GM12892 (cell line): Measurements from ENCODE around the gene MVB12B.

ENCODE experiments used
- DNase-seq: peaks from one replicate; pipeline ENCODE4 v3.0.0; 2011; ENCODE audit not compliant: insufficient read length
- FAIRE-seq: peaks from 2 replicates; lab custom pipeline; 2011; peaks lifted over from hg19 to GRCh38; lab: Jason Lieb, UNC
- POLR2A ChIP-seq: IDR thresholded peaks from 2 replicates; pipeline ENCODE4 v1.6.1; 2011; ENCODE audit warnings: low read depth, low read length, control low read depth
- POLR2AphosphoS5 ChIP-seq: IDR thresholded peaks from 2 replicates; pipeline ENCODE4 v1.6.1; 2011; ENCODE audit warnings: low read depth, low read length, control low read depth
- TAF1 ChIP-seq: IDR thresholded peaks from 2 replicates; pipeline ENCODE4 v1.6.1; 2011; ENCODE audit warnings: low read depth, mild to moderate bottlenecking, control low read depth, low read length, borderline replicate concordance

MVB12B gene

DNA sequence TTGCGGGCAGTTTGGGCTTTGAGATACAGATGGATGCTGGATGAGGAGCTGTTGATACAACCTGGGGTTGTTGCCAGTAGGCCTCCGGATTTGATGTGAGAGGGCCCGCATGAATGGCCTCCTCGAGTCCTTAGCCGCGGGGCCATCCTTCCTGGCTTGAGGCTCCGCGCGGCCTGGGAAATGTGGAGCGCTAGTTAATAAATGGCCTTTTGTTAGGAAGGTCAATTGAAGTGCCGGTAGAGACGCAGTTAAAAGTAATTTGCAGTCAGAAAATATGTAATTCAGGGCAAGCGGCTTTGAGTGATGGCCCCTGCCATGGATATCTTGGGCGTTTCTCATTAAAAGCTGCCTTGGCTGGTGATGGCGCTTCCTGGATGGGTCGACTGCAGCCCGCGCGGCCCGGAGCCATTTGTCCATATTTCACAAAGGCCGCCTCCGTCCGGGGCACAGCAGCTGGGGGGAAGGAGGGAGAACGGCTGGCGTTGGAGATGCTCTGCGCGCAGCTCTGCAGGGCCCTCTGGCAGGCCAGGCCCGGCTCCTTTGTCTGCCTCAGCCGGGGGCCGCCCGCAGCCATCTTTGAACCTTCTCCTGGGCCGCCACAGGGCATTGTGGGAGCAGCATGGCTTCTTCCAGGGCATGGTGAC is 11.2 kb downstream of the MVB12B start:
- TF ChIP-seq POLR2AphosphoS5 (no peak), POLR2A (no peak), TAF1 (no peak)
- FAIRE-seq (no peak), DNase-seq (no peak)

DNA sequence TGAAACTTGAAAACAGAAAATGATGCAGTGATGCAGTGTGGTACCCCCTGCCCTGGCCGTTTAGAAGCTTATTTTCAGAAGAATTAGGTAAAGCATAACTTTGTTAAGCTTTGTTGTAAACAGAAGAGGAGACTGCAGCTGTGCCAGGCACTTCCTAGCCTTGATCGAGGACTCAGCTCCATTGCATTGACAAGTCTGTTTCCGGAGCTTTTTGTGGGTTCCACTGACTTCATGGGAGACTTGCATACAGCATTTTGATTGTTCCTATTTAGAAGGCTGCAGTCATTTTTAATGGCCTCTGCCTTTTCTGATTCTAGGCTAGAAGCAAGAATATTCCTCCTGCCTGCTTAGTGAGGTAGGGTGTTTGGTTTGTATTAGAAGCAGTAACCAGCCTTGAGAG is 12.3 kb downstream of the MVB12B start:
- DNase-seq (no peak), FAIRE-seq (no peak)
- TF ChIP-seq POLR2A (no peak), POLR2AphosphoS5 (no peak), TAF1 (no peak)

DNA sequence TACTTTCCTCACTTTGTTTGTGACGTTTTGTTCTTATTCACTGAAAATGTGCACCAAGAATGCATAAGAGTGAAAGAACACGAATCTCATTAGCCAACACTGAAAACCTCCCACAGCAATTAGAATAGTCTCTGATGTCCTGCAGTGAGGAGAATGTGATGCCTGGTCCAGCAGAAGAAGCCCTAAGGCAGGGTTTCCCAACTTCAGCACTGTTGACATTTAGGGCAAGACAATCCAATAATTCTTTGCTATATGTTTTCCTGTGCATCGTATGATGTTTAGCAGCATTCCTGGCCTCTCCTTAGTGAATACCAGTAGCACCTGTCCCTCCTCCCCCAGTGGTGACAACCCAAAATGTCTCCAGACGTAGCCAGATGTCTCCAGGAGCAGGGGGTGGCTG is 14.8 kb downstream of the MVB12B start:
- TF ChIP-seq TAF1 (no peak), POLR2AphosphoS5 (no peak), POLR2A (no peak)
- DNase-seq = no peak
- FAIRE-seq = no peak

DNA sequence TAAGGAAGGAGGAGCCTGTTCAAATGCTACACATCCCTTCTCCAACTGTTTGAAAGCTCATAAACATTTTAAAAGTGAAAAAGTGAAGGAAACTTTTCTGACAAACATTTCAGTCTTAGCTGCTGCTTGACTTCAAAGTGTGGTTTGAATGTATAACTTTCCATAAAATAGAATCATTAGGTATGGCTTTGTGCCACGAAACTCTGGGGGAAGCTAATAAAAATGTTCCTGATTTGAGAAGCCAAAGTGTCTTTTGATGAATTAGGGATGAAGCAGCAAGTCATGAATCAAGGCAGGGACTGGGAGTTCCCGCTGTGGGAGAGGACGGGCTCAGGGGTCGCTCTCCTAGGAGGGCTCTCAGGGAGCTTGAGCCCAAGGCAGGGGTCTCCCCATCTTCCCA is 15.3 kb downstream of the MVB12B start:
- DNase-seq (no peak), FAIRE-seq (no peak)
- TF ChIP-seq TAF1 (no peak), POLR2AphosphoS5 (no peak)

DNA sequence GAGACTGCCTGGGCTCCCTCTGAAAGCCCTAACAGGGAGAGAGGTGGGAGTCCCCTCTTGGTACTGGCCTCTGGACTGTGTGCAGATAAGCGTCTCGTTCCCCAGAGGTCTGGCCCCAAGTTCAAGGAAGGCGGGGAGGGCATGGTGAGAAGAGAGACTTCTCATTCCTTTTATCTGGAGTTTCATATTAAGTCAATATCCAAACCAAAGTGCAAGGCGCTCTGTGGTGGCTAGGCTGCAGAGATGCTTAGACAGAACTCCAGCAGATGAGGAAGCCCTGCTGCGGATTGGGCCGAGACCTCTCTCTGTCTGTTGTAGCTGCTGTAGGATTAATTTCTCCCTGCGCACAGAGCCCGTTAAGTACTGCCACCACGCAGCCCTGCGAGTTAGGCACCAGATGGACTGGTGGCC is 16.0 kb downstream of the MVB12B start:
- TF ChIP-seq POLR2AphosphoS5 (no peak), POLR2A (no peak), TAF1 (no peak)
- no peak for FAIRE-seq

DNA sequence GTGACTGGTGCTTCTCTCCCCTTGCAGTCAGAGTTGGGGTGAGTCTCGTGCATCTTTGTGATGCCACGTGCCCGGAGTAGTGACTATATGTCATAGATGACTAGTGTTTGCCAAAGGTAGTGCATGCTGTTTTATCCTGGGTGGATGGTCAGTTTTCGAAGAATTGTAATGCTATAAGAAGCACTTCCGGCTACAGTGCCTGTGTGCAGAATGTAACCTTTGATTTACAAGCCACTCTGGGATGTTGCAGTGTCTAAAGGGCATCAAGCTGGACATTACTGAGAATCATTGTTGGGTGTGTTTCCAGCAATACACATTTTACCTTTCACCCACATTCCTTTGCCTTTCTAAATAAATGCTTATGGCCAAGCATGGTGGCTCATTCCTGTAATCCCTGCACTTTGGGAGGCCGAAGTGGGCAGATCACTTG is 16.7 kb downstream of the MVB12B start:
- FAIRE-seq = no peak

More for the DNA sequence above, 16.0 kb downstream of the MVB12B start:
- DNase-seq = no peak

DNA sequence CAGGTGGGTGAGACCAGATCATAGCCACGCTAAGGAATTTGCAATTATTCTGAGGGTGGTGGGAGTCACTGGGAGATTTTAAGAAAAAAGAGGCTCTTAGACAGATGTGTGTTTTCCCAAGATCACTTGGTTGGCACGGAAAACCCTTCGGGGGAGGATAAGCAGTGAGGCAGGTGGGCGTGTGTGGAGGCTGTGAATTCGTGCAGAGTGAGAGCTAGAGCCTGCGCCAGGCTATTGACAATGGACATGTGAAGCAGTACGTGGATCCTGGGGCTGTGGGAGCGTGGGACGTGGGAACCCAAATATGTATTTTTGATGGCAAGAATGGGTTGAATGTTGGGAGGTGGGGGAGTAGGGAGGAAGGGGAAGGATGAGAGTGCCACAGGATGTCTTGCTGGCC is 19.4 kb downstream of the MVB12B start:
- DNase-seq = no peak
- TF ChIP-seq POLR2A (no peak), TAF1 (no peak), POLR2AphosphoS5 (no peak)
- no peak for FAIRE-seq

More for the DNA sequence above, 16.7 kb downstream of the MVB12B start:
- TF ChIP-seq POLR2A (no peak), POLR2AphosphoS5 (no peak), TAF1 (no peak)
- DNase-seq = no peak

DNA sequence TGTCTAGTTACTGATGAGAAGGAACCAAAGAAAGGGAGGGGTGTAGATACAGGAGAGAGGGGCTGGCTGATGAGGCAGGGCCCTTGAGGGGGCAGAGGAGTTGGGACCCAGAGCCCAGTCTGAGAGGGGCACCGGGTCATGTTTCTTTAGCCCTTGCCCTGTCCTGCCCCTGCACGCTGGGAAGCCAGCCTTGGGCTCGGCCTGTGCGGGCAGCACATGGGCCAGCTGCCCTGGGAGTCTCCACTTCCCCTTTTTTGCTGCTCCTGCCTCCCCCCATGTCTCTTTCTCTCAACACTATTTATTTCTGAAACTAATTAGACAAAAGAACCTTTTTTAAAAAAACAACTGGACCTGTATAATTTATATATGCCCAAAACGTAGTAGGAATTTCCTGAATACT is 20.5 kb downstream of the MVB12B start:
- DNase-seq = no peak
- no peak for FAIRE-seq
- no peak for TF ChIP-seq POLR2AphosphoS5
- no peak for TF ChIP-seq TAF1
- no peak for TF ChIP-seq POLR2A

DNA sequence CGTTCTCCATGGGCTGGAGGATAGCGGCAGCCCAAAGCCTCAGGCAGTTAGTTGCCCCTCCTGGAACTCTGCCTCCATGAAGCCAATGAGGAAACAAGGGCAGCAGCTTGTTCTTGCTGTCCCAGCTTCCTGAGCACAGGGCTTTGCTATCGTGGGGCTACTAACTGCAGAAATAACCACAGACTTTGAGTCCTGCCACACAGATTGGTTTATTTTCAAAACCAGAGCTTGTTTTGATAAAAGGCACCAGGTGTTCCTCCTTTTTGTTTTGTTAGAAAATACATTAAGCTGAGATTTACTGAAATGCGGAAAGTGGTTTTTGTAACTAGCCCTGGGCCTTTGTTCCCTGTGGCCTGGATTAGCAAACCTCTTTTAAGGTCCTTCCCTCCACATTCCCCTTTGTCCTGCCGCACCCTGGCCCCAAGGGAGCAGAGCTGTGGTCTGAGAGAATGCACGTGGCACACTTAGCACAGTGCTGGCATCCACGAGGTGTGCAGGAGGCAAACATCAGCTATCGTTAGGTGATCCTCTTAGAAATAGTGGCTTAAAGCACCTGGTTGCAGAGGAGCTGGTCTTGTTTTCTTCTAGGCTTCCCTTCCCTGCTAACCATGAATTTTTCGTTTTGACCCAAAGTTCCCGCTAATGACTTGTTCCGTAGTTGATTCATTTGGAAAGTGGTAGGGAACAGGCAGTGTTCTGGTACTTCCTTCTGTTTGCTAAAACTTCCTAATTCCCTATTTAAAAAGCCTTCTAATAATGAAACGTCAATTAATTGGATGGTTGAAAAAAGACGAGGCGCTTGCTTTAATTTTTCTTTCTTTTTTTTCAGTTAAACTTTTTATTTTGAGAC is 21.5 kb downstream of the MVB12B start:
- DNase-seq (no peak), FAIRE-seq (no peak)
- TF ChIP-seq POLR2AphosphoS5 = no peak

DNA sequence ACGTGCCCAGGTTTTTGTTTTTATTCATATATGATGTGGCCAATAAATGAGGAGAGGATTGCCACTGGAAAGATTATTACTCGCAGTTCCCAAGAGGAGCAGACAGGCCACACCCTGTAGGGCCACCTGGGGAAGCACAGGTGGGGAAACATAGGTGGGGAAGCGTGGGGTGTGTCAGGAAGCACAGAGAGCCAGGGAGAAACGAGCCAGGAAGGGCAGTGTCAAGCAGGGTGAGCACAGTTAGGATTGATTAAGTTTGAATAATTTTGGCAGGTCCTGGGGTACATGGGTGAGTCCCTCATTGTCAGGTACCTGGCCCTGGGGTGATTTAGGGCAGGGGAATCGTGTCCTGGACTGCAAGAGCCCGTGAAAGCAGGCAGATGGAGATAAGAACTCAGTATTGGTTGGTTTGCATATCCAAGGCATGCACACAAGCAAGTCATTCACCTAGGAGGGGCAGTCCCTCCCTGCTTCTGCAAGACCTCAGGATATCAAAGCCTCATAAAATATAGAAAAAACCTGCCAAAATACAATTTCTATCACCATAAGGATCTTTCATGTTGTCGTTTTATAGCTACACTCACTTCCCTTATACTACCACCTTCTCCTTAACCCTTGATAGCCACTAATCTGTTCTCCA is 22.4 kb downstream of the MVB12B start:
- no peak for FAIRE-seq
- TF ChIP-seq POLR2AphosphoS5 (no peak), TAF1 (no peak), POLR2A (no peak)
- DNase-seq = no peak

DNA sequence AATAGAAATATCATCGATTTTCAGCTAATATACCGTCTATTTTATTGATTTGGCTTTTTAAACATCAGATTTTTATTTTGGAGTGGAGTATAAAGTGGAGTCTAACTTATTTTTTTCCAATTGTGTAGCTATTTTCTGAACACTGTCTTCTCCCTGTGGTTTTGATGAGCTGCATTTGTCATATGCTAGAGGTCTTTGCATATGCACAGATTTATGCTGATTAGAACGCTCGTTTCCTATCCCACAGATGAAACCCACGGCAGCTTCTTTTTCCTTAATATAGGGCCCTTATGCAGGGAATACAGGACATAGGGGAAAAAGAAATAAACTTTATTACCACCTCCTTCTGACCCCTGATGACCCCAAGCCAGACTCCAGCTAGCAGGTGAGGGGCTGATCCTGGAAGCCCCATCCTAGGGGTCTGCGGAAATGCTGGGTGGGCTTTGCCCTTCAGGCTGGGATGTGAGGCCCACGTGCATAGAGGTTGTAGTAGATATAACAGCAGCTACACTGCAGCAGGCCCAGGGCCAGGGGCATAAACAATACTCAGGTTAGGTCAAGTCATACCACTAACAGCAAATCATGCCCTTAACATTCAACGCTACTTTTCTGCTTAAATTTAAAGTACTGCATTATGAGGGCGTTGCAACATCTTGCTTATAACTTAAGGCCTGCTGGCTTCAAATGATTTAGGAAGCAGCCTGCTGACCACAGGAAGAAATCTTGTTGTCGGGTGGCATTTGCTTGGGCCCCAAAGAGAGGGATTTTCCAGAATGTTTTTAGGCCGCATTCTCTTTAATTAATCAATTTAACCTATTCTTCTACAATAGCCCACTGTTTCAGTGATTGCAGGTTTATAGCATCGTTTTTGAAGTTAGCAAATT is 28.5 kb downstream of the MVB12B start:
- DNase-seq (no peak), FAIRE-seq (no peak)
- TF ChIP-seq TAF1 = no peak
- no peak for TF ChIP-seq POLR2A
- TF ChIP-seq POLR2AphosphoS5 = no peak

DNA sequence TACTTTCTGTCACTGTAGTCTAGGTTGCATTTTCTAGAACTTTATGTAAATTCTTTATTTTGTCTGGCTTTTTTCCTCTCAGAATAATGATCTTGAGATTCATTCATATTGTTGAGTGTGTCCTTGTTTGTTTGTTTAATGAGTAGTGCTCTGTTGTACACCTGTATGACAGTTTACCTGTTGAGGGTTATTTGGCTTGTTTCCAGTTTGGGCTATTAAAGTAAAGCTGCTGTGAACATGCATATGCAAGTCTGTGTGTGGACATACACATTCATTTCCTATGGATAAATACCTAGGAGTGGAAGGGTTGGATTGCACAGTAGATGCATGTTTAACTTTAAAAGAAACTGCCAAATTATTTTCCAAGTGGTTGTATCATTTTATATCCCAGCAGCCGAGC is 30.4 kb downstream of the MVB12B start:
- FAIRE-seq = no peak
- DNase-seq = no peak
- TF ChIP-seq POLR2AphosphoS5 (no peak), TAF1 (no peak), POLR2A (no peak)
